Gastroesophageal sphincter (tissue), 4 donors: ENCODE results near the gene GLCCI1. TPM values are rescaled to one million over a fixed set of nuclear protein-coding genes. Genes with fewer than 3 reads are reported as not detected.
"Not testable (repeated sequence)": the region's sequence is repeated elsewhere in the genome, so short reads cannot be mapped to it uniquely, and the experiment has no call there.

ENCODE experiments used
- ATAC-seq: fragments of 150-250 bp; one replicate; pipeline ENCODE4 v1.9.1; 2016; ENCODE audit warnings: mild to moderate bottlenecking, moderate library complexity
- H3K27ac ChIP-seq, 4 donors: fragments of 200-600 bp; sonication (generic) in 3 of 4; 1 replicate in 3 of 4; 2 replicates in 1 of 4; pipeline ENCODE4 v1.5.1; 2016 to 2019
- H3K27me3 ChIP-seq: fragments of 200-600 bp; sonication (generic); one replicate; pipeline ENCODE4 v1.5.1; 2019
- H3K36me3 ChIP-seq, 2 donors: fragments of 200-600 bp; sonication (generic); one replicate each; pipeline ENCODE4 v1.5.1; 2019; ENCODE audit warnings: control low read depth in 1 of 2
- H3K4me1 ChIP-seq, 3 donors: fragments of 200-600 bp; sonication (generic); 1 replicate in 2 of 3; 2 replicates in 1 of 3; pipeline ENCODE4 v1.5.1; 2016 to 2019; ENCODE audit warnings: control low read depth in 2 of 3
- H3K4me3 ChIP-seq, 2 donors: fragments of 200-600 bp; sonication (generic); one replicate each; pipeline ENCODE4 v1.5.1; 2019; ENCODE audit warnings: mild to moderate bottlenecking in 1 of 2, moderate library complexity in 1 of 2
- H3K9me3 ChIP-seq, 3 donors: fragments of 200-600 bp; sonication (generic); one replicate each; pipeline ENCODE4 v1.5.1; 2017 to 2019; ENCODE audit warnings: control low read depth in 2 of 3
- CTCF ChIP-seq, 4 experiments: fragments of 200-600 bp in 2 of 4; fragments of 450-650 bp in 2 of 4; sonication (generic) in 1 of 4; IDR thresholded peaks; one replicate each; pipeline ENCODE4 v1.5.1; 2017 to 2019; ENCODE audit warnings: antibody characterized with exemption in 4 of 4, mild to moderate bottlenecking in 2 of 4, moderate library complexity in 2 of 4
- EP300 ChIP-seq: sonication (generic); formaldehyde crosslinking; IDR thresholded peaks from one replicate; pipeline ENCODE4 v1.6.1; 2017; ENCODE audit warnings: antibody characterized with exemption, mild to moderate bottlenecking
- POLR2A ChIP-seq, 2 donors: fragments of 450-650 bp; IDR thresholded peaks; one replicate each; pipeline ENCODE4 v1.6.1; 2017; ENCODE audit warnings: antibody characterized with exemption in 2 of 2, mild to moderate bottlenecking in 2 of 2, moderate library complexity in 1 of 2
- POLR2AphosphoS5 ChIP-seq: sonication (generic); formaldehyde crosslinking; IDR thresholded peaks from one replicate; pipeline ENCODE4 v1.6.1; 2017; ENCODE audit warnings: antibody characterized with exemption
- WGBS, 2 donors: methylation state at CpG; one replicate each; pipeline ENCODE4 v1.1.5; 2018; ENCODE audit warnings: low coverage in 1 of 2; 5-methylcytosine and 5-hydroxymethylcytosine counted together
- total RNA-seq, 4 donors: library from RNA; depleted of rRNA; stranded (reverse); fragments of >200 nt; gene quantifications; one replicate each; pipeline ENCODE4 v1.1.0, GENCODE V29; 2016

Gene GLCCI1
- total RNA-seq, 4 donors from 2014 or later: 2.8 to 16.7 (median 5.2) TPM

- Histone ChIP-seq H3K4me3 (no peak overlapping the region), H3K27ac (no peak overlapping the region), H3K27me3 (no peaks in the 10 kb centered on the region), H3K9me3 (no peaks in the 10 kb centered on the region), H3K4me1 (no peaks in the 10 kb centered on the region), H3K36me3 (peaks cover 0 to 51% of the 10 kb centered on the region in 2 donors)
- WGBS, 2 donors: 90 to 95% methylated on average over 3 of the region's 3 CpGs
- ATAC-seq: no peak
- TF ChIP-seq CTCF (IDR thresholded peaks at IDR 0.05) (no peak), POLR2A (IDR thresholded peaks at IDR 0.05) (no peak), POLR2AphosphoS5 (no peak), EP300 (no peak)
These were observed 91.6 kb downstream of the GLCCI1 start for GRCh38 chr7:8060241-8060640.

GRCh38 chr7:8063300-8063699, 94.7 kb downstream of the GLCCI1 start:
- not testable (repeated sequence) for H3K9me3 ChIP-seq, ATAC-seq, H3K27ac ChIP-seq, H3K4me1 ChIP-seq, H3K4me3 ChIP-seq, H3K27me3 ChIP-seq
- peaks cover 0 to 29% of the 10 kb centered on the region in 2 donors for H3K36me3 ChIP-seq
- WGBS, 2 donors: 89 to 98% methylated on average over 4 of the region's 5 CpGs

- no peak for ATAC-seq
- H3K27me3 ChIP-seq: no peaks in the 10 kb centered on the region
- H3K9me3 ChIP-seq: no peaks in the 10 kb centered on the region
- TF ChIP-seq EP300: no peak
- no peak for TF ChIP-seq POLR2AphosphoS5
- TF ChIP-seq POLR2A (IDR thresholded peaks at IDR 0.05): no peak
- no peak for TF ChIP-seq CTCF (IDR thresholded peaks at IDR 0.05)
- H3K27ac ChIP-seq: no peak overlapping the region
- H3K4me1 ChIP-seq: no peaks in the 10 kb centered on the region
- H3K36me3 ChIP-seq: peaks cover 0 to 29% of the 10 kb centered on the region in 2 donors
- no peak overlapping the region for H3K4me3 ChIP-seq
These were observed 95.2 kb downstream of the GLCCI1 start for GRCh38 chr7:8063706-8064297.

GRCh38 chr7:8064828-8065227, 96.2 kb downstream of the GLCCI1 start:
- Histone ChIP-seq H3K36me3 (peaks cover 0 to 29% of the 10 kb centered on the region in 2 donors), H3K27ac (no peak overlapping the region), H3K4me1 (no peaks in the 10 kb centered on the region), H3K4me3 (no peak overlapping the region), H3K27me3 (no peaks in the 10 kb centered on the region), H3K9me3 (no peaks in the 10 kb centered on the region)
- ATAC-seq: no peak
- WGBS, 2 donors: 95 to 97% methylated on average over 4 to 12 of the region's 12 CpGs
- no peak for TF ChIP-seq POLR2AphosphoS5
- TF ChIP-seq EP300: no peak
- no peak for TF ChIP-seq POLR2A (IDR thresholded peaks at IDR 0.05)
- no peak for TF ChIP-seq CTCF (IDR thresholded peaks at IDR 0.05)

- no peaks in the 10 kb centered on the region for H3K9me3 ChIP-seq
- H3K27ac ChIP-seq: no peak overlapping the region
- 78 to 93% methylated on average over 2 of the region's 2 CpGs for WGBS, 2 donors
- TF ChIP-seq POLR2A (IDR thresholded peaks at IDR 0.05): no peak
- no peak for TF ChIP-seq POLR2AphosphoS5
- TF ChIP-seq CTCF (IDR thresholded peaks at IDR 0.05): no peak
- TF ChIP-seq EP300: no peak
- no peaks in the 10 kb centered on the region for H3K27me3 ChIP-seq
- no peaks in the 10 kb centered on the region for H3K4me1 ChIP-seq
- peaks cover 0 to 23% of the 10 kb centered on the region in 2 donors for H3K36me3 ChIP-seq
- ATAC-seq: no peak
- no peak overlapping the region for H3K4me3 ChIP-seq
These were observed 96.8 kb downstream of the GLCCI1 start for GRCh38 chr7:8065356-8065813.
